NCI-H69 (cell line): ENCODE results near the gene SCARB1.

Experiments
- DNase-seq: peaks from one replicate; lab custom pipeline; 2025; lab: John Stamatoyannopoulos, UW

SCARB1 gene

GRCh38 chr12:124796303-124796960, 67.2 kb downstream of the SCARB1 start:
- no peak for DNase-seq

GRCh38 chr12:124795081-124795948, 68.3 kb downstream of the SCARB1 start:
- no peak for DNase-seq

- DNase-seq: no peak
These were observed 70.7 kb downstream of the SCARB1 start for GRCh38 chr12:124792961-124793441.

- DNase-seq: no peak
These were observed 71.5 kb downstream of the SCARB1 start for GRCh38 chr12:124792156-124792555.

- DNase-seq: no peak
These were observed 72.8 kb downstream of the SCARB1 start for GRCh38 chr12:124790650-124791400.

- DNase-seq: no peak
These were observed 74.6 kb downstream of the SCARB1 start for GRCh38 chr12:124788936-124789555.

- no peak for DNase-seq
These were observed 77.4 kb downstream of the SCARB1 start for GRCh38 chr12:124786061-124786964.

GRCh38 chr12:124784871-124785572, 78.6 kb downstream of the SCARB1 start:
- DNase-seq: no peak

- DNase-seq: no peak
These were observed 80.6 kb downstream of the SCARB1 start for GRCh38 chr12:124783087-124783486.

- DNase-seq: no peak
These were observed 81.5 kb downstream of the SCARB1 start for GRCh38 chr12:124782132-124782531.

GRCh38 chr12:124780752-124781685, 82.6 kb downstream of the SCARB1 start:
- no peak for DNase-seq

GRCh38 chr12:124780336-124780735, 83.3 kb downstream of the SCARB1 start:
- DNase-seq: no peak

- DNase-seq: no peak
These were observed 84.2 kb downstream of the SCARB1 start for GRCh38 chr12:124779161-124780141.

- no peak for DNase-seq
These were observed 85.3 kb downstream of the SCARB1 start for GRCh38 chr12:124778411-124778810.

- no peak for DNase-seq
These were observed 86.0 kb downstream of the SCARB1 start for GRCh38 chr12:124777399-124778372.

- DNase-seq: no peak
These were observed 87.5 kb downstream of the SCARB1 start for GRCh38 chr12:124776125-124776513.
